PC-9 (cell line): ENCODE results near the gene RNF8.

ENCODE experiments used
- CTCF ChIP-seq: fragments of 200-600 bp; sonication (generic); conservative IDR thresholded peaks from 2 replicates; pipeline ENCODE4 v1.6.1; 2017; ENCODE audit warnings: mixed run types, antibody characterized with exemption, mild to moderate bottlenecking, moderate library complexity
- EZH2 ChIP-seq: fragments of 200-600 bp; sonication (generic); IDR thresholded peaks from 2 replicates; pipeline ENCODE4 v1.8.0; 2017; ENCODE audit warnings: antibody characterized with exemption, low read depth

DNA sequence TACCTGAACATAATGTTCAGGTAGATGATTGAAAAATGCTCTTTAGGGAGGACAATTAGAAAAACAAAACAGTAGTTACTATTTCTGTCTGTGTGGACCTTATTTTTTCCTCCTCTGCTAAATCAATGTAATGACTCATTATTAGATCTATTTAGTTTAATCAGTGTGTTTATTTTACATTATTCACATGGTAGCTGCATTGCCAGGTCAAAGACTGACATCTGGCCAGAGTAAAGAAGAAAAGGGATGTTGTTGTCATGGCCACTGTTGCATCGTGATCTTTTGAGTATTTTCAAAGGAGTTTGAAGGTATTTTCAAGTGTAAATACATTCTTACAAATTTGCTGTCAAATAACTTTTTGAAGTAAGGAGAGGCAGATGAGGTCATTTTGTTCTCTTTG is 85.1 kb downstream of the RNF8 start:
- TF ChIP-seq EZH2 (no peak), CTCF (no peak)
